HG02884 (cell line): ENCODE data around the gene AXDND1.
"Not testable (repeated sequence)": the region's sequence is repeated elsewhere in the genome, so short reads cannot be mapped to it uniquely, and the experiment has no call there.

ENCODE experiments used
- ATAC-seq: cut with Tn5 transposase; IDR thresholded peaks from one replicate; pipeline ENCODE4 v1.9.1; 2021; ENCODE audit warnings: mild to moderate bottlenecking, moderate library complexity; ENCODE audit not compliant: unreplicated experiment

AXDND1 gene

DNA sequence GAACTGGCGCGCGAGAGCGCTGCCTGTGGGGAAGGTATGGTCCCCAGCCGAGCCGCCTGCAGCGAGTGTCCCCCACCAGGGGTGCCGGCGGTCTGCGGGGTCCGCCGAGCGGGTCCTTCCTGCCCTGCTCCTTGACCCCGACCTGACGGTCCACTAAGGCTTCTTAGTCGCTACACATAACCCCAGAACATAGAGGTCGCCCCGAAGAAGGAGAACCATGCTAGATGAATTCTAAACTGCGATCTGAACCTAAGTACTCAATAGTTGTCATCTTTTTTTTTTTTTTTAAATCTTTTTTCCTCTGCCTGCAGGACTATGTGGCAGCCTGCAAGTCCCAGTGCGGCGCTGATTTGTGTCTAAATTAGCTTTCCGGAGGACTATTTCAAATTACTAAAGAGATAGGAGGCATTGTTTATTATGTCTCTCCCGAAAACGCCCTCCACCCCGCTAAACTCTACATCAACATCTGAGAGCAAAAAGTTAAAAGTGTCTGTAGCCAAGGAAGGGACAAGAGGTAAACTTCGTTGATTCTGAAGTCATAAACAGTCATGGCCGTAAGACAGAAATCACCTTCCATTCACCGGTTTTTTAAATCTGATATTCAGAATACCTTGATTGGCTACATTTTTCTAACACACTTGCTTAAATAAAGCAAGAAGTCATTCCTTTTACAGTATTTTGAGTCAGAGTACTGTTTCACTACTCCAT, 476 bp downstream of the AXDND1 start:
- peak; percentile 29 for ATAC-seq

DNA sequence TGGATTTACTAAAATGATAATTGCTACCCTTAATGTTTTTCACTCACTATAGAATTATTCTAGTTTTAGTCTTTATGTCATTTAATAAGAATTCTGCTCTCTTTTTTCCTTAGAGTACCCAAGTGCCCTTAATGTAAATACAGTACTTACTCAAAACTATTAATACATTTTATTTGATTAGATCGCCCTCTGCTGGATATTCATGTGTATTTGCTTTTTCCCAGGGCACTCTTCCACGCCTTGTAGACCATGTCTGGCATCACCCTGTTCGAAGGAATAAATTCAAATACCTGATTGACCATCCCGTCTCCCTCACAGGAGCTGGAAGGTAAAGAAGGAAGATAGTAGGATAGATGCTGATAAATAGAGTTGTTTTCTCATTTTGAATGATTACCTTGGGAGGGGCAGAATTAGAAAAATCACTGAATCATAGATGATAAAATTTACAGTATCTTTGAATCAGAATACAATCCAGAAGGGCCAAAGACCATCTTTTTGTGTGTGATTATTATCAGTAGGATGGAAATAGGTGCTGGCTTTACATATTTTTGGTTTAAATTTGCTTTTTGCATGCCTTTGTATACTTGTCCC, 4.1 kb downstream of the AXDND1 start:
- no peak for ATAC-seq

DNA sequence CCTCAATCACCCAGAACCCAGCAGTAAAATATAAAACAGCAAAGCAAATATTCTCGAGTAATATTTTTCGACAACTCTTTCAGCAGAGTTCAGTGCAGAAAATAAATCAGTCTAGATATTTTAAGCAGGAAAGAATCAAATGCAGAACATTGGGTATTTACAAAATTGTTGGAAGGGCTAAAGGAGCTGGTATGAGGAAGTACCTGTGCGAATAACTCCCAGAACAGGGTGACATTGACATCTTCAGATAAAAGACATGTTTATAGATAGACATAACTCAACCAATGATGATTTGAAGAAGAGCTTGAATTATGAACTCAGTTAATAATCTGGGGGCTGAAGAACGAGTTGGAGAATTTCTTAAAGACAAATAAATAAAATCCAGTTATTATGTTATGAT, 6.4 kb downstream of the AXDND1 start:
- ATAC-seq = no peak

DNA sequence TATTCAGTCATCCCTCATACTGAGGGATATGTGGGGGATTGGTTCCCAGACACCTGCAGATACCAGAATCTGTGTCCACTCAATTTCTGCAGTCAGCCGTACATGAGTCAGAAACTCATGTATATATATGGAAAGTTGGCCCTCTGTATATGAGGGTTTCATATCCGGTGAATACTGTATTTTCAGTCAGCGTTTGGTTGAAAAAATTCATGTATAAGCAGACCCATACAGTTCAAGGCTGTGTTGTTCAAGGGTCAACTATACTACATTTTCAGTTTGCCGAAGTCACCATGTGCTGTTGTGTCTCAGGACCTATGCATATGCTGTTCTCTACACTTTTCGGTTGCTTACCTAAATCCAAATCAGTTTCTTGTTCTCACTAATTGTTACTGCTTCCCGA, 10.5 kb downstream of the AXDND1 start:
- ATAC-seq = no peak

DNA sequence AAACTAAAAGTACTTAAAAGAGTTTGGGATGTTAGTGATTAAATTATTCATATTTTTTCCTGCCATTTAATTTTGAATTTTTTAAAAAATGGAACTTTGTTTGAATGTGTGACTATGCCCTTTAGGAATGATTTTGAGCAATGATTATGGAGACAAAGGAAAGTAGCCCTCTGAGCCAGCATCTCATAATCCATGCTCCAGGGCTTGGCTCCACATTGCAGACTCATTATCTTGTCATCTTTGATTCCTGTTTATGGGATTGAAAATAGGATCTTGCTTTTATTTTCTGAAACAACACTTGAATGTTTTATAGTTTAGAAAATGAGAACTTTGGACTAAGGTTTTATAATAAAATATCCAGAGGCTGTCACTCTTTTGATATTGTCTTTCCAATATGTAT, 14.5 kb downstream of the AXDND1 start:
- no peak for ATAC-seq

DNA sequence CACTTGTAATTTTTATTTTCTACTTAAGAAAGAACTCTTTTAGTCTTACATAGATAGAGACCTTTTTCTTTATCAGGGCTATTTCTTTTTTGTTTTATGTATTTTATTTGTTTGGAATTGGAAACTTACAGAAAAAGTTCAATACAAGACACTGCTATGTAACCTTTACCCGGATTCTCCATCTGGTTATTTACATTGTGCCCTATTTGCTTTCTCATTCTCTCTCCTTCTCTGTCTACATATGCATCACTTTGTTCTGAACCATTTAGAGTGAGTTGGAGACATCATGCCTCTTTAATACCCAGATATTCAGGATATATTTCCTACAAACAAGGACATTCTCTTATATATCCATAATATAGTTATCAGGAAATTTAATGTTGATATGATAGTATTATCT, 18.3 kb downstream of the AXDND1 start:
- no peak for ATAC-seq

GRCh38 chr1:179385510-179385909, 19.7 kb downstream of the AXDND1 start:
- ATAC-seq = no peak

DNA sequence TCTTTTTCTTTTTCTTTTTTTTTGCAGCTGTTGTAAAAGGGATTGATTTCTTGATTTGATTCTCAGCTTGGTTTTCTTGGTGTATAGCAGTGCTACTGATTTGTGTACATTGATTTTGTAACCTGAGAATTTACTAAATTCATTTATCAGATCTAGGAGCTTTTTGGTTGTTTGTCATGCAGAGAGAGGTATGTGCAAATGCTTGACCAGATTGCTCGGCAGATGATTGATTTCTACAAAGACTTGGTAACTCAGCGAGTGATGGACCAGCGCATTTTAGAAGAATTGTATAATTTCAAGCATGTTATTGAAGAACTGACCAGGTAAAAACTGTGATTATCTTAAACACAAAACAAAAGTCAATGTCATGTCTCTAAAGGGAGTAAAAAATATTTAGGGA, 27.9 kb downstream of the AXDND1 start:
- ATAC-seq = no peak

DNA sequence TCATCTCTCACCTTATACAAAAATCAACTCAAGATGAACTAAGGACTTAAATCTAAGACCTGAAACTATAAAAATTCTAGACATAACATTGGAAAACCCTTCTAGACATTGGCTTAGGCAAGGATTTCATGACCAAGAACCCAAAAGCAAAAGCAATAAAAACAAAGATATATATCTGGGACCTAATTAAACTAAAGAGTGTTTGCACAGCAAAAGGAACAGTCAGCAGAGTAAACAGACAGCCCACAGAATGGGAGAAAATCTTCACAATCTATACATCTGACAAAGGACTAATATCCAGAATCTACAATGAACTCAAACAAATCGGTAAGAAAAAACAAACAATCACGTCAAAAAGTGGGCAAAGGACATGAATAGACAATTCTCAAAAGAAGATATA, 33.6 kb downstream of the AXDND1 start:
- not testable (repeated sequence) for ATAC-seq

- not testable (repeated sequence) for ATAC-seq
Measured at GRCh38 chr1:179417760-179418159, 52.0 kb downstream of the AXDND1 start.

DNA sequence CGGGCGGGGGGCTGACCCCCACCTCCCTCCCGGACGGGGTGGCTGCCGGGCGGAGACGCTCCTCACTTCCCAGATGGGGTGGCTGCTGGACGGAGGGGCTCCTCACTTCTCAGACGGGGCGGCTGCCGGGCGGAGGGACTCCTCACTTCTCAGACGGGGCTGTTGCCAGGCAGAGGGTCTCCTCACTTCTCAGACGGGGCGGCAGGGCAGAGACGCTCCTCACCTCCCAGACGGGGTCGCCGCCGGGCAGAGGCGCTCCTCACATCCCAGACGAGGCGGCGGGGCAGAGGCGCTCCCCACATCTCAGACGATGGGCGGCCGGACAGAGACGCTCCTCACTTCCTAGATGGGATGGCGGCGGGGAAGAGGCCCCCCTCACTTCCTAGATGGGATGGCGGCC, 52.9 kb downstream of the AXDND1 start:
- ATAC-seq = not testable (repeated sequence)

- ATAC-seq = no peak
Measured at GRCh38 chr1:179424610-179425009, 58.8 kb downstream of the AXDND1 start.

DNA sequence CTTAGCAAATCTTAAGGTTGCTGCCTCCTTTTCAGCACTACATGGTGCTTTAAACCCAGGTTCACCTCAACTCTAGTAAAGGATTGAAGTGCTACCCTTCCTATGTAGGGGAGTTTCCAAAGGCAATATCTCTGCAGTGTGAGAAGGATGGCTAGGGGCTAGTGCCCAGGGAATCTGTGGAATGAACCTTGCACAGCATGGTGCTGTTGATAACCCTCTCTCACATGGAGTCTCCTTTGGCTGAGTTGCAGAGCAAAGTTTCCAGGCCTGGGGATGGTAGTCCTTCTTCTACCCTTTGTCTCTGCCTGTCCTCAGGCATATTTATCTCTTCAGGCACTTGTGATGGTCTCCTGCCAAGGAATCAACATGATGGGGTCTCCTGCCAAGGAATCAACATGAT, 59.4 kb downstream of the AXDND1 start:
- ATAC-seq = no peak

DNA sequence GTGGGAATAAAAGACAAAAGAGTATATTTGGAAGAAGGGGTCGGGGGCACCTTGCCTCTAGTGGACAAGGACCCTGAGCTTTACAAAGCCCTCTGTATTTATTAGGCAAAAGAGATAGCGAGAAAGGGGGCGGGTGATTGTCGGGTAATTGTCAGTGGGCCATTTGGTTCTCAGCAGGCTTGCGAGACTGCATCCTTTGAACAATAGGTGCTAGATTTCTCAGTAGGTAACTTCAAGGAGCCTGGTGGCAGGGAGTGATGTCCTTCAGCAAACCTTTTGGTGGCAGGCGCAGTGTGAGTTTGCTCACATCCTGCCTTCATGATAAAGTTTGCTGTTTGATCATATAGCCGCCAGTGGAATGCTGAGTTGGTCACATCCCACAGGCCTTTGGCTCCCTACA, 71.4 kb downstream of the AXDND1 start:
- ATAC-seq = no peak

DNA sequence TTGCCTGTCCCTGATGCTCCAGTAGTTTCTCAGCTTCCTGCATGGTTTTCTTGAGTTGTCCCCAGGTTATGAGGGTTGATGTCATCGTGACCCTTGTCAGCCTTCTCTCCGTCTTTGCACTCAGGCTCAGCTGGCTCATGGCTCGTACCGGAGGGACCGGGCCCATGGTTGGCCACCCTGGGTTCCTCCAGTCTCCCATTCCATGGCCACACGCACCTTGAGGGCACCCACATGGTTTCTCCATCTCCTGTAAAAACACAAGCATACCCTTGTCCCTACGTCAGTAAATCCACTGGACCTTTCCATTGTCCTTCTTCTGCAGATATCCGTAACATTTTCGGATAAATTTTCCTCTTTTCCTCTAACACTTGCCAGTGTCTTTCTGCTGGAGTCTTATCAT, 73.9 kb downstream of the AXDND1 start:
- ATAC-seq = not testable (repeated sequence)

DNA sequence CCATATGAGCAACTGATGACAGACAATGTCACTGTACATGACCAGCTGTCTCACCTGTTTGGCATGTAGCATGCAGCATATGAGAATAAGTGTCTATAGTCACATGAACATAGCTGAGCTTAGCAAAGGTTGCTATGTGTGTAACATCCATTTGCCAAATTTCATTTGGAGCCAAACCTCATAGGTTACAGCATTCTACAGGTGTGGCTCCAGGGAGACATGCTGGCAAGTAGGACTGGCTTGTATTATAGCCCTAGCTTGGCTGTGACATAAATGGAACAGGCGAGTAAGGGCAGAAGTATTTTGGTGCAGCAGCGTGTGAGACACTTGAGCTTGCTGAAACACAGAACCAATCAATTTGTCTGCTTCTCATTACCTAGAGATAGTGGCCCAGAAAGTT, 74.5 kb downstream of the AXDND1 start:
- ATAC-seq = not testable (repeated sequence)

DNA sequence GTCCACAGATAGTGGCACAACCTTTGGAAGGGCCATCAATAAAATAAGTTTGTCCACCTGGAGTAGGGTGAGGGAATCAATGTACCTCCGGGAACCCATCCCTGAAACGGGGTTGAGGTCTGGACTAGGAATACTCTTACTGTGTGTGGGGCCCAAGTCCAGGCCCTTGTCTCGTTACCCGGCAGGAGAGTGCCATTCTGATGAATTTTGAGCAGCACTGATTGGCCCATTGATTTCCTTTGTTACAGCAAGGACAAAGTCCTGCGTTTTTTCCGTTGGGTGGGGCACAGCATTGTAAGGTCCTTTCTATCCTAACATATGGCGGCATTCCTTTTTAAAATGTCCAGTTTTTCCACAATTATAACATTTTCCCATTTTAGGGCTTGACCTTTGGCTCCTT, 75.2 kb downstream of the AXDND1 start:
- no peak for ATAC-seq

DNA sequence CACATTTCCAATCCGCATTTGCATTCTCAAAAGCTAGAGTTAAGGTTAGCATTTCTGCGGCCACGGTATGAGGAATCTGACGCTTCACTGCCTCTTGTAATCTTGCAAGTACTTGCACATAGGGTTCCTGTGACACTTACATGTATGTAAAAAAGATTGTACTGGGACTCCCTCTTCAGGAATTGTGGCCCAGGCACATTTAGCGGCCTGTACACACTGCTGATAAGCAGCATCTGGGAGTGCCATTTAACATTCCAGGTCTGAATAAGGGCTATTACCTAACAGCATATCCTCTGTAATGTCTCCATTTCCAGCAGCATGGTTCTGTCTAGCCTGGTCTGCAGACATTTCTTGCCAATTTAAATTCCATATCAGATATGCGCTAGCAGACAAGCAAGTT, 75.7 kb downstream of the AXDND1 start:
- ATAC-seq = no peak

DNA sequence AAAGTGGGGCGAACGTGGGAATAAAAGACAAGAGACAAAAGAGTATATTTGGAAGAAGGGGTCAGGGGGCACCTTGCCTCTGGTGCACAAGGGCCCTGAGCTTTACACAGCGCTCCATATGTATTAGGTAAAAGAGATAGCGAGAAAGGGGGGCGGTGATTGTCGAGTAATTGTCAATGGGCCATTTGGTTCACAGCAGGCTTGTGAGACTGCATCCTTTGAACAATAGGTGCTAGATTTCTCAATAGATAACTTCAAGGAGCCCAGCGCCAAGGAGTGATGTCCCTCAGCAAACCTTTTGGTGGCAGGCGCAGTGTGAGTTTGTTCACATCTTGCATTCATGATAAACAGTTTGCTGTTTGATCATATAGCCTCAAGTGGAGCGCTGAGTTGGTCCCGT, 77.1 kb downstream of the AXDND1 start:
- ATAC-seq = not testable (repeated sequence)

DNA sequence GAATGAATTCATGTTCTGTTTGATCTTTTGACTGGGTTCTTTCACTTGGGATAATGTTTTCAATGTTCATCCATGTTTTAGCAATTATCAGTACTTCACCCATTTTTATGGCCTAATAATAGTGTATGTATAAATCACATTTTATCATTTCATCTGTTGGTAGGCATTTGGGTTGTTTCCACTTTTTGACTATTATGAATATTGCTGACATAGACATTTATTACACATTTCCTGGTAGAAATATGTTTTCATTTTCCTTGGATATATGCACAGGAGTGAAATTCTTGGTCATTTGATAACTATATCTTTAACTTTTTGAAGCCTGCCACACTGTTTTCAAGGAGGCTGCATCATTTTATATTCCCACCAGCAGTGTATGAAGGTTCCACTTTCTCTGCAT, 79.8 kb downstream of the AXDND1 start:
- ATAC-seq = no peak

DNA sequence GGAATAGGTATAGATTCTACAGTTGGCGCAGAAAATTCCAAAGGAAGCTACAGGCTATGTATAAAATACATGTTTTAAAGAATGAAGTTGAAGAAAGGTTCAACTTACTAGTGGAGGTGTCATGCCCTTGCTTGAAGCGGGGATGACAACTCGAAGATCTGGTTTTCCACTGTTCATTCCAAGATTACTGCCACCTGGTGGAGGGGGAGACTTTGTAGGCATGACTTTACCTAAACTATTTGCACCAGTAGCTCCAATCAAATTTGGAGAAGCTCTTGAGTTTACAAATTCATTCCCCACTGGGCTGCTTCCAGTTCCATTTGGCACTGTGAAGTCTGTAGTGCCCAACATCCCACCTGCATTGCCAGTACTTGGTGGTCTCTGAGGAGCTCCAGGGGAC, 81.7 kb downstream of the AXDND1 start:
- ATAC-seq = no peak

GRCh38 chr1:179448437-179449149, 82.8 kb downstream of the AXDND1 start:
- ATAC-seq = no peak
